Breast epithelium (tissue), 4 donors: ENCODE data around the gene RNF220. TPM values are rescaled to one million over a fixed set of nuclear protein-coding genes. Genes with fewer than 3 reads are reported as not detected.

Experiments
- DNase-seq, 2 donors: peaks; one replicate each; pipeline ENCODE4 v3.0.0-alpha.2; 2019; ENCODE audit warnings: low spot score in 2 of 2
- H3K27ac ChIP-seq, 2 donors: fragments of 200-600 bp; sonication (generic) in 1 of 2; one replicate each; pipeline ENCODE4 v1.5.1; 2016 to 2019; ENCODE audit warnings: mild to moderate bottlenecking in 1 of 2
- H3K27me3 ChIP-seq, 2 donors: fragments of 200-600 bp; sonication (generic) in 1 of 2; one replicate each; pipeline versions ENCODE4 v1.5.1 to v1.6.0; 2017 to 2019; ENCODE audit warnings: control low read depth in 1 of 2, mild to moderate bottlenecking in 1 of 2
- H3K36me3 ChIP-seq: fragments of 200-600 bp; one replicate; pipeline ENCODE4 v1.5.1; 2019
- H3K4me1 ChIP-seq, 2 donors: fragments of 200-600 bp; sonication (generic); one replicate each; pipeline ENCODE4 v1.5.1; 2016 to 2019; ENCODE audit warnings: control low read depth in 1 of 2
- H3K4me3 ChIP-seq, 3 donors: fragments of 200-600 bp; sonication (generic); 1 replicate in 2 of 3; 2 replicates in 1 of 3; pipeline ENCODE4 v1.5.1; 2016 to 2019; ENCODE audit warnings: mild to moderate bottlenecking in 3 of 3, moderate library complexity in 2 of 3
- H3K9me3 ChIP-seq, 2 donors: fragments of 200-600 bp; sonication (generic) in 1 of 2; one replicate each; pipeline ENCODE4 v1.5.1; 2016 to 2019; ENCODE audit warnings: control low read depth in 1 of 2
- CTCF ChIP-seq, 3 donors: fragments of 450-650 bp; IDR thresholded peaks; one replicate each; pipeline ENCODE4 v1.5.1; 2016 to 2017; ENCODE audit warnings: antibody characterized with exemption in 3 of 3, mild to moderate bottlenecking in 3 of 3, moderate library complexity in 3 of 3
- POLR2A ChIP-seq: fragments of 450-650 bp; IDR thresholded peaks from one replicate; pipeline ENCODE4 v1.6.1; 2016; ENCODE audit warnings: antibody characterized with exemption, mild to moderate bottlenecking, moderate library complexity
- POLR2AphosphoS5 ChIP-seq, 3 donors: sonication (generic); formaldehyde crosslinking; IDR thresholded peaks; one replicate each; pipeline ENCODE4 v1.6.1; 2017; ENCODE audit warnings: antibody characterized with exemption in 3 of 3
- intact Hi-C: fragments of 100-400 bp; cut with DNase I; formaldehyde crosslinking; loops from one replicate; pipeline ENCODE4 v1.15.1; 2023; ENCODE audit warnings: low total_unique reads
- total RNA-seq, 3 donors: library from RNA; depleted of rRNA; stranded (reverse); fragments of >200 nt; gene quantifications; one replicate each; pipeline ENCODE4 v1.1.0, GENCODE V29; 2016

Gene RNF220
- total RNA-seq, 3 donors from 2014 or later, result 90.4 to 110 (median 93.4) TPM

DNA sequence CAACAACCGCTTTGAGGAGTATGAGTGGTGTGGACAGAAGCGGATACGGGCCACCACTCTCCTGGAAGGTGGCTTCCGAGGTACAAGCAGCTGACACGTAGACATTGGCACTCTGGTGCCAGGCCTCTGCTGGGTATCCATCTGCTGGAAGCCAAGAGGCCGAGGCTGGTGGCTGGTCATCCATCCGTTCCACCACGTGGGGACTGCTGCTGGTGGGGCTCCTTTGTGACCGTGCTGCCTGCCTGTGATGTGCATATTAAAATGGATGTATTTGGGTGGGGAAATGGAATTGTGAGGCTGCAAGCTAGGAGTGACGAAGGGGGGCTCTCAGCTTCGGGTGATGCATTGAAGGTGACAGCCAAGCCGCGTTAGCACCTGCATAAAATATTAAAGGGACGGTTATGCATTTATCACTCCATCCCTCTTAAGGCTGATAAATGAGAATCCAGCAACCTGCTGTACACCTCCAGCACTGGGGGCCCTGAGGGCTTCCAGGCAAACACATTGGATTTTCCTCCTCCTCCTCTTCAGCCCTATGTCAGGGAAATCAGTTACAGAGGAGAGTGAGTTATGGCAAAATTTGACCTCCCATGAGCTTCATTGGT, 231.1 kb downstream of the RNF220 start:
- TF ChIP-seq POLR2A (no peak), CTCF (IDR thresholded peaks at IDR 0.05) (no peak), POLR2AphosphoS5 (IDR thresholded peaks at IDR 0.05) (no peak)
- no peak for DNase-seq
- Histone ChIP-seq H3K9me3 (no peaks in the 10 kb centered on the region), H3K27me3 (no peaks in the 10 kb centered on the region), H3K36me3 (peaks cover 20% of the 10 kb centered on the region), H3K4me1 (peaks cover 6 to 14% of the 10 kb centered on the region in 2 donors), H3K27ac (no peak overlapping the region), H3K4me3 (no peak overlapping the region)
- intact Hi-C loops, result no loop called here

GRCh38 chr1:44636688-44637598, 231.9 kb downstream of the RNF220 start:
- Histone ChIP-seq H3K4me1 (peaks cover 6 to 14% of the 10 kb centered on the region in 2 donors), H3K27ac (no peak overlapping the region), H3K27me3 (no peaks in the 10 kb centered on the region), H3K36me3 (peaks cover 20% of the 10 kb centered on the region), H3K4me3 (no peak overlapping the region), H3K9me3 (no peaks in the 10 kb centered on the region)
- no peak for TF ChIP-seq POLR2AphosphoS5 (IDR thresholded peaks at IDR 0.05)
- no peak for TF ChIP-seq CTCF (IDR thresholded peaks at IDR 0.05)
- no peak for TF ChIP-seq POLR2A
- no peak for DNase-seq
- intact Hi-C loops, result no loop called here

DNA sequence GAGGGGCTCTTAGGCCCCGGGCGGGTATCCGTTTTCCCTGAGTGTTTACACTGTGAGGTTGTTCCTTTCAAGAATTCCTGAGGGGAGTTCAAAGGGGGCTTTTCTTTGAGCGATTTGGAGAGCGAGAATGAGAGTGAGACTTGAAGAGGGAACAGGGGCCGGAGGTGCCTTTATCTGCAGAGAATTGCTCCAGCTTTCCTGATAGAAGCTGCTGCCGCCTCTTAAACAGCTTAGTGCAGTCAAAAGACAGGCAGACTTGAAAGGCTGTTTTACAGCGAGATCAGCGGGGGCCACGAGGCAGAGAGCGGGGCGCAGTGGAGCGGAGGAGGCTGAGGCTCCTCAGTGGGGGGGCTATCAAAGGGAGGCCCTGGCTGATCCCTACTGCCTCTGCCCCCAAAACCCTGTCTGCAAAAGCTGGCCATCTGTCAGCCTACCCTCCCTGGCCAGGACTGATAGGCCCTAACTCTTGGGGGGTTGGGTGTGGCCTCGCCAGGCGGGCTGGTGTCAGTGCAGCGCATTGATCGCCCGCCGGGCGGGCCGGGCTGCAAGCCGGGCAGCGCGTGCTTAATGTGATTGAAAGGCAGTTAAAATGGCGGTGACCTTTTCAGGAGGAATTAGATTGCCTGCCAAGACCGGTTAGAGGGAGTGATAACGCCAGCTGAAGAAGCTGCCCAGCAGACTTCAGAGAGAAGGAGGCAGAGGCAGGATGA, 232.8 kb downstream of the RNF220 start:
- intact Hi-C loops, result no loop called here
- no peaks in the 10 kb centered on the region for H3K27me3 ChIP-seq
- TF ChIP-seq POLR2AphosphoS5 (IDR thresholded peaks at IDR 0.05) (no peak), POLR2A (no peak)
- peaks cover 3 to 11% of the 10 kb centered on the region in 2 donors for H3K4me1 ChIP-seq
- peaks cover 20% of the 10 kb centered on the region for H3K36me3 ChIP-seq
- DNase-seq, result no peak
- no peak overlapping the region for H3K4me3 ChIP-seq
- H3K27ac ChIP-seq, result no peak overlapping the region
- no peaks in the 10 kb centered on the region for H3K9me3 ChIP-seq

DNA sequence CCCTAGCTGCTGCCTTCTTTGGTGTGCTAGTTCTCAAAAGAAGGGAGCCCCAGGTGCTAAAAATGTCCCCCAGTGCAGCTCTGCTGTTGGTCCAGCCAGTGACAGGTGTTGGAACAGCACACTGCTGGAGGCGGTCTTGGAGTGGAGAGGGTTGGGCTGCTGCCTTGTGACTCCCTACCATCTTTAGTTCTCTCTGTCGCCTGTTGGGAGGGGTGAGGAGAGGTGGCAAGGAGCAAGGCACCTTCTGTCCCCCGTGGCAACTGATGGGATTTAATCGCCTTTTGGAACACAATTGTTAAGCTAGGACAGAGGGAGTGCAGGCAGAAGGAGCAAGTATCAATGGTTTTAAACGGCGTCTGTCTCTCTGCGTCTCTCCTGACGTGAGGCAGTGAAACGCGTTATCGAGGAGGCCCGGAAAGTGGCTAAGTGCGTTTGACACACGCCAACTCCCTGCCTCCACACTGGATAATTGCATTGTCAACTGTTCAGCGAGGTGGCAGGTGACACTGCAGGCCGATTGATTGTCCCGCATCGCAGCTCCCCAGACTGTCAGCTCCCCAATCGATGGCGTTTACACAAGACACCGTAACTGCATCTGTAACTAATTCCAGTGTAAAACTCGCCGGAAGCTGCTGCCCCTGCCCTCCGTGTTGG, 235.3 kb downstream of the RNF220 start:
- Histone ChIP-seq H3K4me1 (peaks cover 0 to 11% of the 10 kb centered on the region in 2 donors), H3K9me3 (no peaks in the 10 kb centered on the region), H3K27ac (no peak overlapping the region), H3K4me3 (no peak overlapping the region), H3K27me3 (no peaks in the 10 kb centered on the region), H3K36me3 (peaks cover 20% of the 10 kb centered on the region)
- TF ChIP-seq CTCF (IDR thresholded peaks at IDR 0.05), result no peak
- no peak for TF ChIP-seq POLR2A
- TF ChIP-seq POLR2AphosphoS5 (IDR thresholded peaks at IDR 0.05), result no peak
- intact Hi-C loops, result no loop called here
- no peak for DNase-seq
